ENCODE results near the gene RANBP17.

RANBP17 gene

DNA sequence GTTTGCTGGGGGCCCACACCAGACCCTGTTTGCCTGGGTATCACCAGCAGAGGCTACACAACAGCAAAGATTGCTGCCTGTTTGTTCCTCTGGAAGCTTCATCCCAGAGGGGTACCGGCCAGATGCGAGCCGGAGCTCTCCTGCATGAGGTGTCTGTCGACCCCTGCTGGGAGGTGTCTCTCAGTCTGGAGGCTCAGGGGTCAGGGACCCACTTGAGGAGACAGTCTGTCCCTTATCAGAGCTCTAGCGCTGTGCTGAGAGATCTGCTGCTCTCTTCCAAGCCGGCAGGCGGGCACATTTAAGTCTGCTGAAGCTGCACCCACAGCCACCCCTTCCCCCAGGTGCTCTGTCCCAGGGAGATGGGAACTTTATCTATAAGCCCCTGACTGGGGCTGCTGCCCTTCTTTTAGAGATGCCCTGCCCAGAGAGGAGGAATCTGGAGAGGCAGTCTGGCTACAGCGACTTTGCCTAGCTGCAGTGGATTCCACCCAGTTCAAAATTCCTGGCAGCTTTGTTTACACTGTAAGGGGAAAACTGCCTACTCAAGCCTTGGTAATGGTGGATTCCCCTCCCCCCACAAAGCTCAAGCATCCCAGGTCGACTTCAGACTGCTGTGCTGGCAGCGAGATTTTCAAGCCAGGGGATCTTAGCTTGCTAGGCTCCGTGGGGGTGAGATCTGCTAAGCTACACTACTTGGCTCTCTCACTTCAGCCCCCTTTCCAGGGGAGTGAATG lies 241.2 kb downstream of the RANBP17 start:
- no peak for DNase-seq

DNA sequence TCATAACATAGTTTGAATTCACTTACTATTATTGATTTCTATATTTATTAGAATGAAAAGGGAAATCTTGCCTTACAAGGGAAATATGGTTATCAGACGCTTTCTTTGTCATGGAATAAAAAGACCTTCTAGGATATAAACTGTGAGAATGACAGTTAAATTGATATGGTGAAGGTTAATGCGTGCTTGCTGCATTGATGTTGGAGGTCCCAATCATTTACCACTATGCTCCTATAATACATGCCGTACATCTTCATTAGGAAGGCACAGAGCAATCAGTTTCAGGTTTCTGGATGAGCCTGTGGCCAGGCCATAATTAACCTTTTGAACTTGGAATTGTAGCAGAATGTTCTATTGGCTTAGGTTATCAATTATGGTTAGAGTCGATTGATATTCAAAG lies 245.9 kb downstream of the RANBP17 start:
- DNase-seq: no peak

DNA sequence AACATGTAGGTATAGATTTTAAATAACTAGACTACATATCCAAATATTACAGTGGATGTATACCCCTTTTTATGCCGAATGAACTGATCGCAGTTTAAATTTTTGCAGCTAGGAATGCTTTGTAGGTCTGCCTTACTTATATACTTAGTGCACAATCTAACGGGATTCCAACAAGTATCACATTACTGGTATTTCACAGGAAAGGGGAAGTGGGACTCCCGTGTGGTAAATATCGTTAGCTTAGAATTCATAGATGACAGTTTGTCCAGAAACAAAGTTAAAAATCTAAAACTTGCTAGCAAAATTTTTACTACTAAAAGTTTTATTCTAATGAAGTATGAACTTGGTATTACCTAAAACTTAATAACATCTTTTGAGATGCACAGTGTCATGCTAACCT lies 253.7 kb downstream of the RANBP17 start:
- DNase-seq: no peak

DNA sequence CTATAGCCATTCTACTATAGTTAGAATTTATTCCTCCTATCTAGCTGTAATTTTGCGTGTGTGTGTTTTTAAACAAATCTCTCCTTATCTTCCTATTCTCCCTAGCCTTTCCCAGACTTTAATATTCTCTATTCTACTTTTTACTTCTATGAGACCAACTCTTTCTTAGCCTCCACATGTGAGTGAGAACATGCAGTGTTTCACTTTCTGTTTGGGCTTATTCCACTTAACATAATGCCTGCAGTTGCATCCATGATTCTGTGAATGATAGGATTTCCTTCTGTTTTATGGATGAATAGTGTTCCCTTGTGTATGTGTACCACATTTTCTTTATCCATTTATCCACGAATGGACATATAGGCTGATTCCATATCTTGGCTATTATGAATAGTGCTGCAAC lies 254.9 kb downstream of the RANBP17 start:
- no peak for DNase-seq

DNA sequence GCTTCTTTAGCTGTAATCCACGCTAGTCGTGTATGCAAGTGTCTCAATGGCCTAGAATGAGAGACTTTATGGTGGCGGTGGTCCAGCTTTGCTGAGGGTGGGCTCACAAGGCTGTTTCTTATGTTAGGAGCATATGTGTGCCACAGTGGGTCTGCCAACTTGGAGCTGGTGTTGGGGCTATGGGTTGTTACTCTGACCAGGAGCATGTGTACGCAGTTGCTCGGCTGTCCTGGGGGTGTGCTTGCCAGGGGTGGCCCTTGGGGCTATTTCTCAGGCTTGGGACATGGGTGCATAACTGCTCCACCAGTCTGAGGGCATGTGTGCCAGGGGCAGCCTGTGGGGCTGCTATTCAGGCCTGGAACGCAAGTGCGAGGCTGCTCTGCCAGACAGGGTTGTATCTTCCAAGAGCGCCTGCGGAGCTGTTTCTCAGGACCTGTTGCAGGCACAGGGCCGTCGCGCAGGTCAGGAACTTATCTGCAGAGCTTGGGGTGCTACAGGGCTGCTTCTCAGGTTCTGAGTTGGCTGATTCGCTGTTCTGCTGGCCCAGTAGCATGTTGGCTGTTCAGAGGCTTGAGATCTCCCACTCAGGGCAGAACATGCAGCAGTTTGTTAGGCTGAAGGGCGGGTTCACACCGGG lies 259.3 kb downstream of the RANBP17 start:
- no peak for DNase-seq

DNA sequence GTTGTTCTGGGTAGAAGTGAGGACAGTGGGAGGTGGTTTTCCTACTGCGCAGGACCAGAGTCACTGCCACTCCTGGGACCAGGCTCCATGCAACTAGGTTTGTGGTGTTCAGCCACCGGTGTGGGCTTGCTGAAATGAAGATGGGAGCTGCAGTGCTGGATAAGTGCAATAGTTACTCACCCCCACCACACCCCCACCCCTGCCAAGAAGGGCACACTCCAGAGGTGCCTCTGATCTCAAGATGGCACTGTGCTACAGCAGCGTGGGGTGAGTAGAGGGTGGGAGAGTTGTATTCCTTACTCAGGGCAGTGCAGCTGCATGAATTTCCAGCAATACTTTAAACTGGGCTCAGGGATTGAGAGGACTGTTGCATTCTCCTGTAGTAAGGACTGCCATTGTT lies 259.8 kb downstream of the RANBP17 start:
- DNase-seq: no peak

DNA sequence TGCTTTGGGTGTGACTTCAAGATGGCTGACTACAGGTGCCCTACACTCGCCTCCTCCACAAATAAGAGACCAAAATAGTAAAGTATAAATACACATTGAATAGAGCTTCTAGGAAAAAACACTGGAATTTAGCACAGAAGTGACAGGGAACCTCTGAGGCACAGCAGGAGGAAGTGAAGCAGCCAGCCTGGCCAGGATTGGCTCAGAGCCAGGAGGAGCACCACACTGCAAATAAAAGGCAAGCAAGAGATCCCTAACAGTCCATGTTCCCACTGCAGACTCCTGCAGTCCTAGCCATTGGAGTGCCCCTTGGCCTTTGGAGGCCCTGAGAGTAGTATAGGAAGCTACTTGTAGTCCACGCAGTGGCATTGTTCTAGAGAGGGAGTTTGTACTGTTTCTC lies 260.6 kb downstream of the RANBP17 start:
- DNase-seq: no peak

DNA sequence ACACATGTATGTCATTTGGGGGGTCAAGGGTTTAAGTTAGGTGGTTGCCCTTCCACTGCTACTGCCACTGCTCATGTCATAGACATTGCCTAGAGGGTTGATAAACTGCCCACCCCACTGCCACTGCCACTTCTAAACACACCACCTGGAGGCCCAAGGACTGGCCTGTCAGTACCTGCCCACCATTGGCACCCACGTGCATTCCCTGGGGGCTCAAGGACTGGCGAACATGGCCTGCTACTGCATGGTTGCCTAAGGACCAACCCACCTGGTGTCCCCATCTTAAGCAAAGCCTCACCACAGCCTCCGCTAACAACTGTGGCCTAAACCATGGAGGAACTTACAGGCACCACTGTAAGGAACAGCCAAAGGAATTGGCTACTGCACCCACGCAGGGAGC lies 261.6 kb downstream of the RANBP17 start:
- no peak for DNase-seq

DNA sequence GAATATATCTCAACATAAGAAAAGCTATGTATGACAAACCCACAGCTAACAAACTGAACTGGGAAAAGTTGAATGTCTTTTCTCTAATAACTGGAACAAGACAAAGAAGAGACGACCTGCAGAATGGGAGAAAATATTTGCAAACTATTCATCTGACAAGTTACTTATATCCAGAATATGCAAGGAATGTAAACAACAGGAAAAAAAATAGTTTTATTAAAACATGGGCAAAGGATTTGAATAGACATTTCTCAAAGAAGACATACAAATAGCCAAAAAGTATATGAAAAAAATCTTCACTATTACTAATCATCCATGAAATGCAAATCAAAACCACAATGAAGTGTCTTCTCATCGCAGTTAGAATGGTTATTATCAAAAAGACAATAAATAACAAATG lies 265.5 kb downstream of the RANBP17 start:
- DNase-seq: no peak

DNA sequence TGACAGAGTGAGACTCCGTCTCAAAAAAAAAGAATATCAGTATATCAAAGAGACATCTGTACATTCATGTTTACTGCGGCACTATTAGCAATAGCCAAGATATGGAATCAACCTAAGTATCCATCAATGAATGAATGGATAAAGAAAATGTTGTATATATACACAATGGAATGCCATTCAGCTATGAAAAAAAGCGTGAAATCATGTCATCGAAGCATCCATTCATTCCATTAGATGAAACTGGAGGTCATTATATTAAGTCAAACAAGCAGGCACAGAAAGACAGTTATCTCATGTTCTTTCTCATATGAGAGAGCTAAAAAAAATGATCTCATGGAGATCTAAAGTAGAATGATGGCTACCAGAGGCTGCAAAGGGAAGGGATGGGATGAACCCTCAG lies 266.3 kb downstream of the RANBP17 start:
- no peak for DNase-seq

DNA sequence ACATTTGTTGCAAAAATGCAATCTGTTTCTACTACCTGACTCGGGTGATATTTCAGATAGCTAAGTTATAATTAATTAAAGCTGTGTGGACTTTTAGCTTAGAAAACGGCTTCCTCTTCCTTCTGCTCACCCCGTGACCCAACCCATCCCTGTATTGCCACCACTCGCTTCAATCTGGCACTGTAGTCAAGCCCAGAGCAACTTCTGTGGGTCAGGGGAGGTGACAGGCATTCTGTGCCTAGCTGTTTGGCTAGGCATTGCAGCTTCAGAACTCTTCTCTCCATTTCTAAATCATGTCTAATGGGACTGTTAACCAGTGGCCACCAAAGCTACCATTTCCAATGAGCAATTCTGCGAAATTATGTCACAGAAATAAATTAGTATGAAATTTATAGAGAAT lies 267.5 kb downstream of the RANBP17 start:
- DNase-seq: no peak

DNA sequence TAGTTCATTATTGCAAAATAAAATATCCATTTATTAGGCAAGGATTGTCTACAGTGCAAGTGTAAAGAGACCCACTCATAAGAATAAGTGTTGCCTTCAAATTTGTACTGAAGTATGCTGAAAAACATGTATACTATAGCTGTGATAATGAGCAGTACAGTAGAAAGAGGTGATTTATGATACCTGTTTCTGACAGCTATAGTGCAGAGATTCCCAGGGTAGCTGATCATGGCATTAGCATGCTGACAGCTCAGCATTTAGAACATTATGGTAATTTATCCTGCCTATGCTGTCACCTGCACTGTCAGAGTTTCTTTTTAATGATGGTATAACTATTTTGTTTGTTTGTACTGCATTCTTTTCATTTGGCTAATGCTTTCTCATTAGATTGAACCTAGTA lies 269.7 kb downstream of the RANBP17 start:
- DNase-seq: no peak

DNA sequence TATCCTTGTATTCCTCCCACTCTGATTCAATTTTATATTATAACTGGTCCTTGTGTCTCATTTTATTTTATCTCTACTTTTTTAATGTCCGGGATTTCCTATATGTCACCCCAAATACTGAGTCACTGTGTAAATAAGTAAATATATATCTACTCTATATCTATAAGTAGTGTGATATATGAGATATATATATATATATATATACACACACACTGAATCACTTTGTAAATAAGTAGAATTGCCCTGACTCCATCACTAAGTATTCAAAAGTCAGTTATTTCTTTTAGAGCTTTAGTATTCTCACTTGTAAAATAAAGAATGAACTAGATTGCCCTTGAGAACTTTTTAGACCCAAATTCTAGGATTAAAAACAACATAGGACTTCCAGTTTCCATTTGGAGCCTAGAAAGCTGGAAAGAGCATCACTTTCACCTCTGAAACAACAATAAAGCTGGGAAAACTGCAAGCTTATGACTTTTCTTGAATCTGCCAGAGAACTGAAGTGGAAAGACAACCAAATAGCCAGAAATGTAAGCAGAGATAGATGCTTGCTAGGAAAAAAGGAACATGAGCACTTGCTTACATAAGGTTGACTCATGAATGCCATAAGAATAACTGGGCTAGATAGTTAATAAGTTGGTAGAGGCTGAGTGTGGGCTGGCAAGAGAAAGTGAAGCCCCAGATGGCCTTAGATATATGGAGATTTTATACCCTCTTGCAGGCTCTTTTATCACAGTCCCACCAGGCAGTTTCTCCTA lies 276.1 kb downstream of the RANBP17 start:
- no peak for DNase-seq

DNA sequence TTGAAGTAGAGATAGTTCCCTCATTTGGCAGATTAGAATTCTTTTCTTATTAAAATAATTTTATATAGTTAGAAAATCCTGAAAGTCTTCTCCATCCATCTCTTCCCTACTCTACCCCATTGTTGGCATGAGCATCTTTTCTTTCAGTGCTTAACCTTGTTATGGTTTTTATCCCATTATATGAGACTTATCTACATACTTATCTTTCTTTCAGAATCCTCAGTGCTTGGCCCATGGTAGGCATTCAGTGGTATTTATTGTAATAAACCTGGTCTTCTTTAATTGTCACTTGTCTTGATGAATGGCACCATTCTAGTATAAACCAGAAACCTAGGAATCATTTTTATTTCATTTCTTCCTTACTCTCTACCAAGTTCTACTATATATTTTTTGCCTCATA lies 277.4 kb downstream of the RANBP17 start:
- no peak for DNase-seq

DNA sequence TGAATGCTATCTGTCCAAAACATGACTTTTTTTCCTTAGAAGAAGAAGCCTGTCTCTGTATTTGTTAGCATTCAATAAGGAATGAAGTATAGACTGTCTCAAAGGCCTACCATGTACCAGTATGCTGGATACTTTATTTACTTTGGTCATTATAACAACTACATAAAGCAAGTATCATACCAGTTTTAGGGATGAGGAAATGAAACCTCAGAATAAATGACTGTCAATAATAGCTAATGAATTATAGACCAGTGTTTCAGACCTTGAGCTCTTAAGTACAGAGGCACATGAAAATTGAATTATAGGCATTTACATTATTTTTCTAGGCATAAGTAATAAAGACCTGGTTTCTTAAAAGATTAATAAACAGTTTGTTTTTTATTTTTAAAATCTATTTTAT lies 280.8 kb downstream of the RANBP17 start:
- no peak for DNase-seq

DNA sequence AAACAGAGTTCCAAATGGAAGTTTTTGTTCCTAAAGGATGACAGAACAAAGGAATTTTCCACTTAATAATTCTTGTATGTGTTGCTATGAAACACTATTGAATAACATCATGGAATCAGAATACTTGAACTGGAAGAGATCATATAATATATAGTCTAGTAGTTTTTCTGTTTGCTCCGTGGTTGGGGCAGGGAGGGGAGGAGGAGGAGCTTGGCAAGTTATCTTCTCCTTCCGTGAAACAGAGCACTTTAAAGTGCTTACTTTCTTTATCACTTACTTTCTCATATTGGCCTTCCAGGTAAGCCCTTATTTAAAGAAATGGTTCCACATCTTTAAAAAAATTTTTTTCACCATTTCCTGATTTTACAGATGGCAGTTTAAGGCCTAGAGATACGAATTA lies 281.4 kb downstream of the RANBP17 start:
- no peak for DNase-seq

DNA sequence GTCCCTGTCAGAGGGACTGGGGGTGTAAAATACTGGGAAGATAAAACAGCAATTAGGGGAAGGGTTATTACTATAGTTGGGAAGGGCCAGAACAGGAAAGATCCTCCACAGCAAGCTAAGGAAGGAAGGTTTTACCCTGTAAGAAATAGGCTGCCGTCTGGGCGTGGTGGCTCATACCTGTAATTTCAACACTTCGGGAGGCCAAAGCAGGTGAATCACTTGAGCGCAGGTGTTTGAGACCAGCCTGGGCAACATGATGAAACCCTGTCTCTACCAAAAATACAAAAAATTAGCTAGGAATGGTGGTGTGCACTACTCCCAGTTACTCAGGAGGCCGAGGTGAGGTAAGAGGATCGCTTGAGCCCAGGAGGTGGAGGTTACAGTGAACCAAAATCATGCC lies 282.1 kb downstream of the RANBP17 start:
- no peak for DNase-seq

DNA sequence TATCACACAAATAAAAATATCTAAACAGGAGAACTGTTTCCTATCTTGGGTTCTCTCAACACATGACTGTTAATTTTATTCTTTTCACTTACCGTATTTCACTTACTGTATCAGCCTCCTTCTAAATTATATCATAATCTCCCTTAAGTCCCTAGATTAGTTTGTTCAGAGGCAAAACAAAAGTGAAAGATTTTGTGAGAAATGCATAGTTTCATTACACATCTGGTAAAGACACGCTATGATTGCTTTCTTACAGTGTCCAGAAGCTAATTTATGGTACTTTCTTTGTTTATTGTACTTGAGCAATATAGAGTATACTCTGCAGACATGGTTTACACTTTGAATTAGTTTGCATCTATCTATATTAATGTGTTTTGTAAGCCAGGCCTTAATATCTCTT lies 287.5 kb downstream of the RANBP17 start:
- no peak for DNase-seq

DNA sequence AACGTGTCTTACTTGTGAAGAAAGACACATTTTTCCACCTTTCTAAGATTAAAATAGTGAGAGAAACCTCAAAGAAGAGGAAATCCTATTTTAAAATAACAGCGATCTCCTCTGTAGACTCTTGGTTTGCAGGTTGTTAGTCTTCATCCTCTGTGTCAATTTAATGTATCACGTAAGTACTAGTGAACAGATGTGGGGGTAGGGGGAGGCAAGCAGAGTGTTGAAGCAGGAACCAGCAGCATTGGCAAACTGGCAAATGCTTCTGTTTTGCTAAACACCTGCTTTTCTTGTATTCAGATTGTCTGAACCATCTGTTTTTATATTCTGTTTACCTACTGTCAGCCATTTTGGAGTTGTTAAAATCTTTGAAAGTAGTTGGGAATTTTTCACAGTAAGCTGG lies 288.0 kb downstream of the RANBP17 start:
- no peak for DNase-seq

DNA sequence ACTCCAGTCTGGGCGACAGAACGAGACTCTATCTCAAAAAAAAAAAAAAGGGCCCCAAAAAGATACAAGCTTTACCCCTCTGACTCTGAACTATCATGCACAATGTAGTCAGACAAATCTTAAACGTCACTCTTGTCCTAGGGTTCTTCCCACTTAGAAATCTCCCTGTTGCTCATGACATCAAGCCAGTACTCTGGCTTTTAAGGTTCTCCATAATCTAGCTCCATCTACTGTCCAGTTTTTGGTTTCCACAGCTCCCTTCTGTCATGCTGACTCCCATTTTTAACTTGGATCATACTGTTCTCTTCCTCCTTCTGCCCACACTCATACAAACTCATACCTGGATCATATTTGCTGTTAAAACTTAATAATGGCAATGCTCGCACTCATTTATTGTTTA lies 290.6 kb downstream of the RANBP17 start:
- DNase-seq: no peak

DNA sequence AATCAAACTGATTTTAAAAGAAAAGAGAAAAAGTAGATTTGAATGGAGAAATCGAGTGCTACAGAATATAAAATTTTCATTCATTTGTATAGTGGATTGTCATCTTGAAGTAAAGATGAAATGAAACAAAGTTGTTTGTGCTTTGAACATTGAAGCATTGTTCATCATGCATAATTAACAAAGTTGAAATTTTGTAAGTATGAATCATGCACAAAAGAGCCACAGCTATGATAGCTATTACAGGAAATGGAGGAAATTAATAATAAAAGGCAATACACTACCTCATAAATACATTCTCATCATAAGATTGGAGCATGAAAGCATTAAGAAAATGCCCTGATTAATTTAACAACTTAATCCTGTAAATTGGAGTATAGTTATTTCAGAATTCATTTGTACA lies 293.8 kb downstream of the RANBP17 start:
- no peak for DNase-seq

DNA sequence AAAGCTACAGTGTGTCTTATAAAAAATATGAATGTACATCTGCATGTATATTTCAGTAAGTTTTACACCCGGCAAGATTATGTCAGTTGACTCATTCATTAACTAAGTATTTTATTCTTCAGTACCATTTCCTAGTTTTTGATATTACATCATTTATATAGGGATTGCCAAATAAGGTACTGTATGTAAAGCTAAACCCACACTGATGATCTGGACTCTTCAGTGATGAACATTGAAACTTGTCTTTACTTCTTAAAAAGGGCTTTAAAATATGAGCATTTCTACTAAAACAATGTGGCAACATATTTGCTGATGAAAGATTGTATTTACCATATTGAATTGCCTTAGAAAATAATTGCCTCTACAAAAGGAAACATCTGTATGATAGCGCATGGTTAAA lies 295.5 kb downstream of the RANBP17 start:
- DNase-seq: no peak

DNA sequence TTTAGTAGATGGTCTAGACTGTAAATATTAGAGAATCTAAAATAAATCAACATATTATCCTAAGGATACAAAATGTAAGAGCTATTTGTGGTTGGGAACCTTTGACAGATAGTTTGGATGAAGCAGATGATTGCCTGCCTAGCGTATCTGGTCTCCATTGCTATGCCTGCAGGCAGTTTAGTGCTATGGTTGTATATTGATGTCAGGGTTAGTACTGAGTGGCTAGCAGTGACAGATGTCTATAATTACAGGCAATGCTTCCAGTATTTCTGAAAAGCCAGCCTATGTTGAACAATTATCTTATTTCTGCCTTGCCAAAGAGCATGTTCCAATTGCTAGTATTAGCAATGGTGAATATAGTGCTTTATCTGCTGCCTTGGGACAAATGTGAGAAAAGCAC lies 296.0 kb downstream of the RANBP17 start:
- no peak for DNase-seq

DNA sequence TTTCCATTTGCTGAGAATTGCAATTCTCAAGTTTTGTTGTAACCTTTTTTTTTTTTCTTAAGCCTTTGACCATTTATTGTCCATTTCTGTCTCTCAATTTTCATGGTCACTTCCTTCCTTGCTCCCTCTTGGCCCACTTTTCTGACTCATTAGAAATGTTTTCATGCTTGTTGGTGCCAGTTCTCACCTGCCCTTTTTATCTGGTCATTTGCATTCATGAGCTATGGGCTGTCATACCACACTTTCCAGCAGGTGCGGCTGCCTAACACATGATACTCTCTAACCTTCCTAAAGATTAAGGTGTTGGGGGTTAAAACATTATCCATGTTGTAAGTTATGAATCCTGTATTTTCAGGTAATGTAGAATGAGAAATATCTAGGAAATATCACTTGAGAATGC lies 296.8 kb downstream of the RANBP17 start:
- DNase-seq: no peak

Measured in DMS79 treated with DMSO at 0.1 percent for 48 hours (cell line).